VCaP (cell line): ENCODE measurements around the gene GSE1.

Experiments
- H3K27ac ChIP-seq: fragments of 450-650 bp; 2 replicates; pipeline ENCODE4 v1.5.1; 2017
- TF ChIP-seq, protein P1 (sequence below): fragments of 450-650 bp; conservative IDR thresholded peaks from 2 replicates; pipeline ENCODE4 v1.5.1; 2017; ENCODE audit warnings: mild to moderate bottlenecking, moderate library complexity

GSE1 gene

DNA sequence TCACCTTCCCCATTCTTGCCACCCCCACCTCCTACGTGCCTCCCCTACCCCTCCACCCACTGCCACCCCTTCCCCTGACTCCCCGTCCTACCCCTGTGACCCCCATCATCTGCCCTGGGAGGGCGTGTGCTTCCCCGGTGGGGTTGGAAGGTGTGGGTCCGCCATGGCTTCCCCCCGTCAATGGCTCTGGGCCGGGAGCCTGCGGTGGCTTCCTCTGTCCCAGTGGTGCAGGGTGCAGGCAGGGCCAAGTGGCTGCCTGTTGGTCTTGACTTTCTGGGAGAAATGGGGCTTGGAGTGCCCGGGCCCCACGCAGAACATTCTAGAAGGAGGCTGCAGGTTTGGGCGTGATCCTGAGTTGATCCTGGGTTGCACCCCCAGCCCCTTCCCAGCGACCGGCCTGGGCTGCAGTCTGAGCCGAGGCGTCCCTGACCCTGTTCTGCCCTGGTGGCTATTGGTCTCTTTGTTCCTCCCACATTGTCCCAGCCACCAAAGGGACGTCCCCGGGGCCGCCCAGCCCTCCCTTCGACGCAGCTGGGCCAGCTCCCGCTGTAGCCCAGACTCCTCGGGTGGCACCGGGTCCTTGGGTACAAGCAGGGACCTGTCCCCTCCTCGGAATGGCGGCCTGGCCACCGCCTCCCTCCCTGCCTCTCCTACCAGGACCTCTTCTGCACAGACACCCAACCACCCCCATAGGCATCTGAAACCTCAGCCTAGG is 25.7 kb downstream of the GSE1 start:
- TF ChIP-seq, protein P1, sequence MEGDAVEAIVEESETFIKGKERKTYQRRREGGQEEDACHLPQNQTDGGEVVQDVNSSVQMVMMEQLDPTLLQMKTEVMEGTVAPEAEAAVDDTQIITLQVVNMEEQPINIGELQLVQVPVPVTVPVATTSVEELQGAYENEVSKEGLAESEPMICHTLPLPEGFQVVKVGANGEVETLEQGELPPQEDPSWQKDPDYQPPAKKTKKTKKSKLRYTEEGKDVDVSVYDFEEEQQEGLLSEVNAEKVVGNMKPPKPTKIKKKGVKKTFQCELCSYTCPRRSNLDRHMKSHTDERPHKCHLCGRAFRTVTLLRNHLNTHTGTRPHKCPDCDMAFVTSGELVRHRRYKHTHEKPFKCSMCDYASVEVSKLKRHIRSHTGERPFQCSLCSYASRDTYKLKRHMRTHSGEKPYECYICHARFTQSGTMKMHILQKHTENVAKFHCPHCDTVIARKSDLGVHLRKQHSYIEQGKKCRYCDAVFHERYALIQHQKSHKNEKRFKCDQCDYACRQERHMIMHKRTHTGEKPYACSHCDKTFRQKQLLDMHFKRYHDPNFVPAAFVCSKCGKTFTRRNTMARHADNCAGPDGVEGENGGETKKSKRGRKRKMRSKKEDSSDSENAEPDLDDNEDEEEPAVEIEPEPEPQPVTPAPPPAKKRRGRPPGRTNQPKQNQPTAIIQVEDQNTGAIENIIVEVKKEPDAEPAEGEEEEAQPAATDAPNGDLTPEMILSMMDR: no peak
- no peak overlapping the region for H3K27ac ChIP-seq

DNA sequence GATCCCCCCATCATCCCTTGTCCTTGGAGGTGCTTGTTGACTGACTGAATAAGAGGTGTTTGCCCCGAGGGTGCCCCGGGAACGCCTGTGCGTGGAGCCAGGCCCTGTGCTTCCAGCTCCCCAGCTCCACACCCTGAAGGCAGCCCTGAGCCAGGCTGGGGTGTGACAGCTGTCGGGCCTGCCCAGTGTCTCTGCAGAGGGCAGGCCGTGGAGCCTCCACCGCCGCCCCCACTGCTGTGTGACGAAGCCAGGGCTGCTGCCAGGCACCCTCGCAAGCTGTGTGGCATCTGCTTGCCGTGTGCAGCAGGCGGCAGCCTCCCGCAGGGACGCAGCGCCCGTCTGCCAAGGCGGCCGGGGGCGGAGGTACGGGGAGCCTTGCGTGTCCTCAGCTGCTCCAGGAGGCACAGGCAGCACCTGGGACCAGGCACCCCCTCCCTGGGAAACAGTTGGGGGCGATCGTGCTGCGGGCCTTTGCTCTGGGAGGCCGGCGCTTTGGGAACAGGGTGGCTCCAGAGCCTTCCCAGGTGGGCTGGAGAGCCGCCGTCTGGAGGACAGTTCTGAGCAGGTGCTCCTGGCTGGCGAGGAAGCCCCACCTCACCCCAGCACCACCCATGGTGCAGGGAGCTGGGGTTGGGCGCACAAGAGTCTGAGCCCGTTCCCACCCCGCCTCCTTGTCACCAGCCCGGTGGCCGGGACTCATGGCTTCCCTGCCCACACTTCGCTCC is 26.6 kb downstream of the GSE1 start:
- TF ChIP-seq, protein P1: no peak
- H3K27ac ChIP-seq: no peak overlapping the region

DNA sequence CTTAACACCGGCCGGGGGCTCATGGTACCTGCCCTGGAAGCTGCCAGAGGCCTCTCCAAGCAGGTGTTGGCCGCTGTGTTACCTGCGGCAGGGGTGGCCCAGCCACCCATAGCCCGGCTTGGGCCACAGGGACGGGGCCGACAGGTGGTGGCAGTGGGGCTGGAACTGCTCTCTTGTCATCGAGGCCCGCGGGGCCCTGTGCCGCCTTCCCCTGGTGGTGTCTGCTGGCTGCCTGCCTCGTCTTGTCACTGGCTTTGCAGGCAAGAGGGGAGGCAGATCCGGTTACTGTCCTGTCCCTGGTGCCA is 27.1 kb downstream of the GSE1 start:
- TF ChIP-seq, protein P1: no peak
- H3K27ac ChIP-seq: no peak overlapping the region

DNA sequence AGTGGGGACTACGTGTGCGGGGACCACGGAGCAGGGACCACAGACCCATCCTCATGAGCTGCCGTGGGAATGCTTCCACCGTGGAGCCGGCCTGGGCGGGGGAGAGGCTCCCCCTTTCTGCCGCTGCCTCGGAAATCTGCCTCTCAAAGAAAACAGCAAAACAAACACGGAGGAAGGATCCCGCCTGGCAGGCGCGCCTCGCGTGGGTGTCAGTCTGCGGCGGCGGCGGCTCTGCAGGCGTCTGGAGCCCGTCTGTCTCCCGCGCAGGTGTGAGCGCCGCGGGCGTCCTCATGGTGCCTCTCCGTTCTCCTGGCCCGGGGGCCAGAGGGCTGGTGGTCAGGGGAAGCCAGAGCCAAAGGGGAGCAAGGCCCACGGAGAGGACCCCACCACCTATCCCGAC is 27.5 kb downstream of the GSE1 start:
- TF ChIP-seq, protein P1: no peak

DNA sequence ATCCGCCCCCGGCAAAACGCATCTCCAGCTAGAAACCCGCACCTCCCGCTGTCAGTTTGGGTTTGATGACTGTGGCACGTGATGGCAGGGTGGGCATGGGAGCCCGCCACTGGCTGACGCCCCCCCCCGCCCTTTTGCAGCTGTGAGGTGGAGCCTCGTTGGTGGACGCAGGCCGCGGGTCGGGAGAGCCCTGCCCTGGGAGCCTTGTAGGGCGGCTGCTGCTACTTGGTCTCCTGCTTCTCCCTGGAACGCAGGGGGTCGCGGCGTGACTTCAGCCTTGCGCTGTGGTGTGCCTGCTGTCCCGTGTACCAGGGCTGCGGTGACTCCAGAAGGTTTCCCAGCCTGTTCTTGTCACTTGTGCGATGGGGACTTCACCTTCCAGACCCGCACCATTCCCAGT is 28.2 kb downstream of the GSE1 start:
- H3K27ac ChIP-seq: no peak overlapping the region
- TF ChIP-seq, protein P1: no peak

More for the DNA sequence above, 27.5 kb downstream of the GSE1 start:
- H3K27ac ChIP-seq: no peak overlapping the region

DNA sequence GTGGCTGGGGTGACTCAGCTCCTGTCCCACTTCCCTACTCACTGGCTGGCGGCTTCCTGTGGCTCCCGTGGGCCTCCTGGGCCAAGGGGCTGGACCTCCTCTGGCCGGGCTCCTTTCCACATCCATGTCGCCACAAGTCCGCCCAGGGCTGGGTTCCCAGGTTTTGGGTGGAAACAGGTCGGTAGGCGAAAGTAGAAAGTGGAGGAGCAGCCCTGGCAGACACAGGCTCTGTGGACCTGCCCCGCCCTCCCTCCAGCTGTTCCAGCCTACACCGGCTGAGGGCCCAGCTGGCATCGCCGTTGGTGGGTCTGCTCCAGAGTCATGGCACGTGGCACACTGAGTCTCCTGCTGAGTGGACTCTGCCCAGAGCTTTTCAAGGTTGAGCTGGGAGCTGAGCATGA is 28.7 kb downstream of the GSE1 start:
- TF ChIP-seq, protein P1: no peak
- H3K27ac ChIP-seq: no peak overlapping the region

DNA sequence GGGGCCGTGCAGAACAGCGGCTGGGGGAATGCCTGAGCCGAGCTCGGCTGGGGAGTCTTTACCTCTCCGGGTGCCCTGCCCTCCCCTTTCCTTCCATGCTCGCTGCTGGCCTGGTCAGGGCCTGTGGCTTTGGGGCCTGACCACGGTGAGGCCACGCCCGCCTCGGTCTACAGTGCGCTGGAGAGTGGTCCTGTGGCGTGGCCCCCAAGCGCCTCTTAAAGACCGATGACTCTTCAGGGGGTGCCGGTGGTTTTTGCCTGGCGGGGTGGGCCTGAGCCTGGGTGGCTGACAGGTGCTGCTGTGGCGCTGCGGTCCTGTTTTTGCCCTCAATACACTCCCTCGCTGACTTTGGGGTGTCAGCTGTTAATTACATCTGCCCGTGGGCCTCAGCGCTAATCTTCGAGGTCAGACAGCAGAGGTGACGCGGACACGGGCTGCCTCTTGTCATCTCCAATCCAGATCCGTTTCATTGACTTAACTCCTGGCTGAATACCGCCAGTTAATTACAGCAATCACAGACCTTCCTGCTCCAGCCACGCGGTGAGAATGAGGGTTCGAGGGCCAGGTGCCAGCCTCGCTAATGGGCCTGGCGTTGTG is 29.7 kb downstream of the GSE1 start:
- TF ChIP-seq, protein P1: no peak
- no peak overlapping the region for H3K27ac ChIP-seq
